ENCODE measurements around the gene BRAF.

- no peak for TF ChIP-seq CTCF (IDR thresholded peaks at IDR 0.05; ENCODE audit: insufficient read depth, low read depth, low read length)
- no peak for TF ChIP-seq EZH2 (IDR thresholded peaks at IDR 0.05; ENCODE audit: insufficient read depth, low read length)
Measured at GRCh38 chr7:140707132-140707531, 217.6 kb downstream of the BRAF start.

Measured in astrocyte (in vitro differentiated cells and primary cell).